Smooth muscle cell (in vitro differentiated cells): Measurements from ENCODE around the gene SPON1. TPM values are rescaled to one million over a fixed set of nuclear protein-coding genes. Genes with fewer than 3 reads are reported as not detected.

Source experiments
- DNase-seq: peaks from one replicate; lab custom pipeline; 2025; ENCODE audit not compliant: unreplicated experiment; lab: John Stamatoyannopoulos, UW
- H2AFZ ChIP-seq: fragments of 200-600 bp; sonication (generic); 2 replicates; pipeline ENCODE4 v1.6.0; 2016; ENCODE audit warnings: antibody characterized with exemption, low read depth, mild to moderate bottlenecking
- H3F3A ChIP-seq: fragments of 200-600 bp; sonication (generic); 2 replicates; pipeline ENCODE4 v1.6.0; 2017; ENCODE audit warnings: antibody characterized with exemption, low read depth
- H3K27ac ChIP-seq: fragments of 200-600 bp; sonication (generic); 2 replicates; pipeline ENCODE4 v1.5.1; 2016; ENCODE audit warnings: low read depth, mild to moderate bottlenecking
- H3K27me3 ChIP-seq: fragments of 200-600 bp; sonication (generic); 2 replicates; pipeline ENCODE4 v1.6.1; 2016; ENCODE audit warnings: low read depth, mild to moderate bottlenecking
- H3K36me3 ChIP-seq: fragments of 200-600 bp; sonication (generic); 2 replicates; pipeline ENCODE4 v1.5.1; 2016; ENCODE audit warnings: low read depth
- H3K4me1 ChIP-seq: fragments of 200-600 bp; sonication (generic); 2 replicates; pipeline ENCODE4 v1.5.1; 2016; ENCODE audit warnings: low read depth
- H3K4me2 ChIP-seq: fragments of 200-600 bp; sonication (generic); 2 replicates; pipeline ENCODE4 v1.6.0; 2016; ENCODE audit warnings: mild to moderate bottlenecking
- H3K4me3 ChIP-seq: fragments of 200-600 bp; sonication (generic); 2 replicates; pipeline ENCODE4 v1.5.1; 2016; ENCODE audit warnings: mild to moderate bottlenecking
- H3K79me2 ChIP-seq: fragments of 200-600 bp; sonication (generic); 2 replicates; pipeline ENCODE4 v1.6.0; 2016; ENCODE audit warnings: low read depth, mild to moderate bottlenecking
- H3K9ac ChIP-seq: fragments of 200-600 bp; sonication (generic); 2 replicates; pipeline ENCODE4 v1.6.0; 2016; ENCODE audit warnings: low read depth
- H3K9me3 ChIP-seq: fragments of 200-600 bp; sonication (generic); replicated peaks from 2 replicates; pipeline ENCODE4 v1.5.1; 2016; ENCODE audit warnings: low read depth
- H4K20me1 ChIP-seq: fragments of 200-600 bp; sonication (generic); 2 replicates; pipeline ENCODE4 v1.6.0; 2016; ENCODE audit warnings: low read depth
- WGBS: methylation state at CpG from one replicate; pipeline ENCODE4 v1.1.7; 2016; ENCODE audit warnings: low lambda C conversion rate; 5-methylcytosine and 5-hydroxymethylcytosine counted together
- polyA plus RNA-seq: library from polyadenylated mRNA; unstranded; fragments of >200 nt; fragmentation: Nextera tagmentation; extraction: Ambion mirVana; gene quantifications from 2 replicates; pipeline ENCODE4 v1.2.1, GENCODE V29; 2016
- total RNA-seq: library from RNA; depleted of rRNA; stranded (reverse); fragments of >200 nt; gene quantifications from 2 replicates; pipeline ENCODE4 v1.2.3, GENCODE V29; 2014
- TF ChIP-seq, protein P1 (sequence below): fragments of 200-600 bp; sonication (generic); IDR thresholded peaks from 2 replicates; pipeline ENCODE4 v1.5.1; 2017; ENCODE audit warnings: borderline replicate concordance, mild to moderate bottlenecking, antibody characterized with exemption; ENCODE audit not compliant: insufficient read depth, poor library complexity, severe bottlenecking

The SPON1 gene
- total and polyA plus RNA-seq, 2 experiments from 2014 or later = 38.0 to 40.6 TPM

DNA sequence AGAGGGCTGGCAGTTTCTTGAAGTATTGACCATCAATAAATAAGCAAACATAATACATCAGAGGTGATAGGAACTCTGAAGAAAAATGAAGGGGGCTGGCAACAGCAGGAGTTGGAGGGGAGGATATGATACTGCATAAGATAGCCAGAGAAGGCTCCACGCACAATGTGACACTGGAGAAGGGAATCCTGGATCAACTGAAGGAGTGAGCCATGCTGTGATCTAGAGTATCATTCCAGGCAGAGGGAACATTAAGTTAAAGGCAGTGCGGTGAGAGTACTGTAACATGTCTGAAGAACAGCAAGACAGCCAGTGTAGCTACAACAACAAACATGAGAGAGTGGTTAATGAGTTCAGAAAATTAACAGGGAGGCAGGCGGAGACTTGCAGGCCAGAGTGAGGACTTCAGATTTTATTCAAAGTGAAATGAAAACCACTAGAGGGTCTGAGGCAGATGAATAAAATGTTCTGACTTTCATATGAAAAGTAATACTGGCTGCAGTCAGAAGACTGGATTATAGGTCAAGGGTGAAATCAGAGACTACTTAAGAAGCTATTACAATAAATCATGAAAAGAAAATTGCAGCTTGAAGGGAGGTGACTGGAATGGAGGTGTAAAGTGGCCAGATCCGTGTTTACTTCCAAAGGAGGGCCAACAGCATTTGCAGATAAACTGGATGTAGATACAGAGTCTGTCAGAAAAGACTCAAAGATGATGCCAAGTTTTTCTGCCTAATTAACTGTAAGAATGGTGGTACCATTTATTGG is 347.1 kb downstream of the SPON1 start:
- peaks cover 37% of the 10 kb centered on the region for H3K79me2 ChIP-seq
- no peak overlapping the region for H2AFZ ChIP-seq
- WGBS = 75% methylated on average over 4 of the region's 4 CpGs
- H3F3A ChIP-seq = no peaks in the 10 kb centered on the region
- no peaks in the 10 kb centered on the region for H3K27me3 ChIP-seq
- no peak overlapping the region for H3K4me2 ChIP-seq
- H3K36me3 ChIP-seq = no peaks in the 10 kb centered on the region
- H3K9me3 ChIP-seq = no peaks in the 10 kb centered on the region
- H3K9ac ChIP-seq = no peak overlapping the region
- H3K27ac ChIP-seq = no peak overlapping the region
- H3K4me3 ChIP-seq = no peak overlapping the region
- H3K4me1 ChIP-seq = peaks cover 25% of the 10 kb centered on the region
- H4K20me1 ChIP-seq = peaks cover 97% of the 10 kb centered on the region
- DNase-seq = no peak
- TF ChIP-seq, protein P1, sequence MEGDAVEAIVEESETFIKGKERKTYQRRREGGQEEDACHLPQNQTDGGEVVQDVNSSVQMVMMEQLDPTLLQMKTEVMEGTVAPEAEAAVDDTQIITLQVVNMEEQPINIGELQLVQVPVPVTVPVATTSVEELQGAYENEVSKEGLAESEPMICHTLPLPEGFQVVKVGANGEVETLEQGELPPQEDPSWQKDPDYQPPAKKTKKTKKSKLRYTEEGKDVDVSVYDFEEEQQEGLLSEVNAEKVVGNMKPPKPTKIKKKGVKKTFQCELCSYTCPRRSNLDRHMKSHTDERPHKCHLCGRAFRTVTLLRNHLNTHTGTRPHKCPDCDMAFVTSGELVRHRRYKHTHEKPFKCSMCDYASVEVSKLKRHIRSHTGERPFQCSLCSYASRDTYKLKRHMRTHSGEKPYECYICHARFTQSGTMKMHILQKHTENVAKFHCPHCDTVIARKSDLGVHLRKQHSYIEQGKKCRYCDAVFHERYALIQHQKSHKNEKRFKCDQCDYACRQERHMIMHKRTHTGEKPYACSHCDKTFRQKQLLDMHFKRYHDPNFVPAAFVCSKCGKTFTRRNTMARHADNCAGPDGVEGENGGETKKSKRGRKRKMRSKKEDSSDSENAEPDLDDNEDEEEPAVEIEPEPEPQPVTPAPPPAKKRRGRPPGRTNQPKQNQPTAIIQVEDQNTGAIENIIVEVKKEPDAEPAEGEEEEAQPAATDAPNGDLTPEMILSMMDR = no peak

DNA sequence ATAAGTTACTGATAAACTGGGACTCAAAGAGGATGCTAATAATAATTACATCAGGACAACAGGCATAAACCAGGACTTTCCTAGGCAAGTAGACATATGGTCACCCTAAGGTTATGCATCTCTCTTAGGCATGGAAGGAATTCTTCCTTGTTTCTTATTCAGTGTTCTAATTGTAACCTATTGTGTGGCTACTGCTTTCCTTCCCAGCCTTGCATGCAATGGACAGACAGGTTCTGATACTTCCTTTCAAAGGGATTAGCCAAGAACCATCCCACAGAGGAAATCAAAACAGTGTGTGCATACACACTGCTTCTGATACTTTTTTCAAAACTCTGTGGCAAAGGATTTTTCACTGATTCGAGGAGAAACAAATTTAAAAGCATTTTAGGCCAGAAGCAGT is 348.2 kb downstream of the SPON1 start:
- Histone ChIP-seq H3K4me1 (peaks cover 24% of the 10 kb centered on the region), H3K9me3 (no peaks in the 10 kb centered on the region), H3K79me2 (peaks cover 46% of the 10 kb centered on the region), H4K20me1 (peaks cover 97% of the 10 kb centered on the region), H2AFZ (no peak overlapping the region), H3K27ac (no peak overlapping the region), H3K27me3 (no peaks in the 10 kb centered on the region), H3F3A (no peaks in the 10 kb centered on the region), H3K9ac (no peak overlapping the region), H3K4me3 (no peak overlapping the region), H3K4me2 (no peak overlapping the region), H3K36me3 (no peaks in the 10 kb centered on the region)
- TF ChIP-seq, protein P1 = no peak
- DNase-seq = no peak
- 78% methylated on average over 1 of the region's 1 CpG for WGBS

DNA sequence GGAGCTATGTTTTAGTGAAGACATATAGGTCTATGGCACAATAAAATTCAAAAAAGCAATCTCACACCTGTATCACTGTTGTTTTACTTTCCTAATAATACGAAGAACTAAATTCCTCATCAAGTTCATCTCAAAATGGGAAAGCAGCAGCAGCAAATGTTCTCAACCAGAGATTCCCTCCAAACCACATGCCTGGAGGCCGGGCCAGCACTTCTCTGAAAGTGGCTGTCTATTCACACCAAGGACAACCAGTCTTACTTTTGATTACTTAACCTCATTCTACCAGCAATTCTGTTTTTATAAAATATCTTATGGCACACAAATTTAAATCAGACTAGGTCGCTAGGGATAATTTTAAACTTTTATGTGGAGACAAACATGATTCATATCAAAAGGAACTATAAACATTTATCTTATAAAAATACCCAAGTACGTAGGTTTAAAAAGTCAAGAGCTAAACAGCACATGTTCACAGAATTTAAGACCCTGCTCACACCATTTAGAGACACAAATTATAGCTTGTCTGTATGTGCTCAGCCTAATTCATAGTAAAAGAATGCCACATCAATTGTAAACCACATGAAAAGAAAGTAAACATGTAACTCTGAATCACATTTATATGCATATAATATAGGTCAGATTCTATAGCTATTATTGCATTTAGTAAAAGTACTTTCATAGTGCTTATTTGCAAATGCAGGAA is 350.4 kb downstream of the SPON1 start:
- peak overlapping the region; percentile 30 for H3K27ac ChIP-seq
- no peaks in the 10 kb centered on the region for H3K36me3 ChIP-seq
- peaks cover 43% of the 10 kb centered on the region for H3K79me2 ChIP-seq
- TF ChIP-seq, protein P1 = no peak
- 59% methylated on average over 4 of the region's 4 CpGs for WGBS
- H3K4me3 ChIP-seq = no peak overlapping the region
- H3K4me1 ChIP-seq = peaks cover 24% of the 10 kb centered on the region
- H3K27me3 ChIP-seq = no peaks in the 10 kb centered on the region
- no peak overlapping the region for H3K4me2 ChIP-seq
- peaks cover 95% of the 10 kb centered on the region for H4K20me1 ChIP-seq
- no peaks in the 10 kb centered on the region for H3K9me3 ChIP-seq
- no peak overlapping the region for H3K9ac ChIP-seq
- no peaks in the 10 kb centered on the region for H3F3A ChIP-seq
- DNase-seq = no peak
- H2AFZ ChIP-seq = no peak overlapping the region

DNA sequence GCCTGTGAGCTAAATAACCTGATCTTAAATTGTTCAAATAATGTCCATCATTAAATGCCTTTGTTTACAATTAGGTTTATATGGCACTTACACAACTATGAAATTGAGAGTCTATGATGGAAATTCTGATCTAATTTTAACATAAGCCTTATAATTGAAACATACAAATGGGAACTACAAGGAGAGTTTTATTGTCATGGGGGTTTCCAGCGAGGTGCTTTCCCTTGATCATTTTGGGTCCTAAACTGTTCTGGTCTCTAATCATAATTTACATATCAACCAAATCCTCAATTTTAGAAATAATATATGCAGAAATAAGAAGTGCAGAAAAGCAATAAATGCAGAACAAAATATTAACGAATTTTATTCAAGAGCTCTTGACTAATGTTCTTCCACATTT is 351.6 kb downstream of the SPON1 start:
- DNase-seq = no peak
- Histone ChIP-seq H3K4me2 (no peak overlapping the region), H4K20me1 (peaks cover 96% of the 10 kb centered on the region), H3F3A (no peaks in the 10 kb centered on the region), H3K27ac (no peak overlapping the region), H3K36me3 (no peaks in the 10 kb centered on the region), H3K27me3 (no peaks in the 10 kb centered on the region), H3K79me2 (peaks cover 45% of the 10 kb centered on the region), H3K4me1 (peaks cover 18% of the 10 kb centered on the region), H3K4me3 (no peak overlapping the region), H2AFZ (no peak overlapping the region), H3K9ac (no peak overlapping the region), H3K9me3 (no peaks in the 10 kb centered on the region)
- TF ChIP-seq, protein P1 = no peak
- WGBS = 88% methylated on average over 2 of the region's 2 CpGs
